ENCODE data around the gene WLS. TPM values are rescaled to one million over a fixed set of nuclear protein-coding genes. Genes with fewer than 3 reads are reported as not detected.

WLS gene
- total and polyA plus RNA-seq, 10 of the 15 experiments (the other 5 are each of a cell fraction or from before 2014, with no cell fraction given): 0.04 to 0.36 TPM; not detected in 8

DNA sequence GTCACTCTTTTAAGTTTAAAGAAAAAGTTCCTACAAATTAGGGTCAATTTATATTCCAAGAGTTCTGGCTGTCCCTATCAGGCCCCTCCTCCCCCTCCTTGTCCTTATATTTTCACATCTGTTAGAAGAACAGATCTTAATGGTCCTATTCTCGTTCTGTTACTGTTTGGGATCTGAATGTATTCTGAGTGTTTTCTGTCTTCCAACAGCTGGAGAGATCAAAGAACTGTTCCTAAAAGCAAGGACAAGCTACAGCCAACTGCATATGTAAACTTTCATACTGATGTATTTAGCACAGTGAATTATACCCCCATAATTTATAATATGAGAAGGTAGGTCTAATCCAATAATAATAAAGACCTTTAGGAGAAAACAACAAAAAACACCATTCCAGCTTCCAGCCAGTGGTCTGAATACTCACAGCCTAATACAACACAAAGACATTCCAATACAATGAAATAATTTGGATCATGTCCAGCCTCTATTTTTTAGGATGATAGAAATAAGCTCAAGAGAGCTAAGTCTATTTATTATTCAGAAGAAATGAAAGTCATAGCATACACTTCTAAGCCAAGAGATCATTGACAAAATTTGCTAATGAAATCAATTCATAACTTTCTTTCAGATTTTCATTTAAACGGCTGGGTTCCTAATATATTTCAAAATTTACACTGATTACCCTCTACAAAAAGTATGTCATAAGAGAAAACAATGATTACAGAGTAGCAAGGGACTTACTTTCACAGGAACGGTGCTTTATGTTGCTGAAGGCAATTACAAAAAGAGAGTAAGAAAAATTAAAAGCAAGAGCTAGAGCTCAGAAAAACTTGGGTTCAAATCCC, 25.3 kb downstream of the WLS start:
- H3K79me2 ChIP-seq (ENCODE audit: control insufficient read depth, insufficient read depth, low read length): no peaks in the 10 kb centered on the region
- no peaks in the 10 kb centered on the region for H3K36me3 ChIP-seq (ENCODE audit: control insufficient read depth in 2 of 2, insufficient read depth in 2 of 2, low read length in 1 of 2)
- BruUV-seq (replicated peaks): no TSS peak
- no peak overlapping the region for H3K4me2 ChIP-seq (ENCODE audit: control insufficient read depth, insufficient read depth)
- no peak overlapping the region for H3K9ac ChIP-seq (ENCODE audit: control insufficient read depth, insufficient read depth, low read length)
- ChIA-PET CTCF (interaction anchor here (1.7 kb wide), 1 partner anchor 81 kb away, joined by 3 read pairs; no protein-coding TSS in a partner anchor), POLR2A (no interaction called here), SMC1A (ENCODE audit: uncharacterized antibody, unreplicated experiment) (no interaction called here), RAD21 (ENCODE audit: unreplicated experiment) (interaction anchor here (0.8 kb wide), 1 partner anchor 46 kb away, joined by 3 read pairs; no protein-coding TSS in a partner anchor)
- no peaks in the 10 kb centered on the region for H3K27me3 ChIP-seq (replicated peaks in 1 of 2; ENCODE audit: control insufficient read depth in 2 of 2, insufficient read depth in 2 of 2, low read length in 1 of 2)
- no peak overlapping the region for H3K27ac ChIP-seq (ENCODE audit: control insufficient read depth, insufficient read depth)
- no peak overlapping the region for H2AFZ ChIP-seq (ENCODE audit: control insufficient read depth, low read depth, low read length)
- intact Hi-C loops (cut with micrococcal nuclease; ENCODE audit: unreplicated experiment) (no loop called here), in situ Hi-C loops (cut with MboI) (no loop called here)
- ATAC-seq: no peak
- no peak for FAIRE-seq
- TF ChIP-seq SMAD5 (IDR thresholded peaks at IDR 0.05; ENCODE audit: low read depth): no peak
- TF ChIP-seq EP300 (IDR thresholded peaks at IDR 0.05; ENCODE audit: borderline replicate concordance in 1 of 2, control insufficient read depth in 1 of 2, low read depth in 2 of 2, low read length in 2 of 2): no peak
- TF ChIP-seq ZNF207 (IDR thresholded peaks at IDR 0.05; ENCODE audit: borderline replicate concordance): no peak
- no peak for TF ChIP-seq POU2F2 (IDR thresholded peaks at IDR 0.05; ENCODE audit: borderline replicate concordance, low read depth, low read length)
- no peak for TF ChIP-seq DPF2 (IDR thresholded peaks at IDR 0.05)
- no peak for TF ChIP-seq HDAC2 (IDR thresholded peaks at IDR 0.05)
- H4K20me1 ChIP-seq (ENCODE audit: control insufficient read depth, insufficient read depth): no peaks in the 10 kb centered on the region
- H3K9me3 ChIP-seq (replicated peaks; ENCODE audit: control insufficient read depth, insufficient read depth, low read length): no peaks in the 10 kb centered on the region
- DNase-seq (ENCODE audit: low read depth, low spot score): no peak
- no peaks in the 10 kb centered on the region for H3K4me1 ChIP-seq (ENCODE audit: control insufficient read depth, insufficient read depth, low read length)
- WGBS (ENCODE audit: insufficient coverage, insufficient replicate concordance, low lambda C conversion rate, missing lambda C conversion rate): 19% methylated on average over 3 of the region's 3 CpGs
- H3K4me3 ChIP-seq: no peak overlapping the region

DNA sequence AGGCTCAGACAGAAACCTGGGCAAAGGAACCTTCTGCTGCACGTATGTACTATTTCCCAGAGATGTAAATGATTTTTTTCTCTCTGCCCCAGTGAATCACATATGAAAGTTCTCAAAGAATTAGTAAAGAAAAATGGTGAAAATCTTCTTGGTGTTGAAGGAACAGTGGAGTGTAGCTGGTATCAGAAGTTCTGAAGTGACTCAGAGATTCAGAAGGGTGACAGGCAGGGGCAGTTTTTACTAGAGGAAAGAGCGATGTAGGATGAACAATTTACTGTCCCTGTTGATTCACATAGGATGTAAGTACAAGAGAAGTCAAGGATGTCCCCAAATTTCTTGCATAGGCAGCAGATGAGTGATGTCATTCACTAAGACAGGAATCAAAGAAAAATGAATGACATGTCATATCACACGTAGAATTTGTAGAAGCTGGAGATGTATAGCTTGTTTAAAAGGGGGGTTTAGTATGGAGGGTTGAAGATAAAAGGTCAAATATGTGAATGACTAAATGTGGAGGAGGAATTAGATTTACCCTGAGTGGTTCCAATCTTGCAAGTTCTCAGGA, 26.4 kb downstream of the WLS start:
- in situ Hi-C loops (cut with MboI) (no loop called here), intact Hi-C loops (cut with micrococcal nuclease; ENCODE audit: unreplicated experiment) (no loop called here)
- H3K4me3 ChIP-seq: no peak overlapping the region
- ChIA-PET CTCF (no interaction called here), POLR2A (no interaction called here), SMC1A (ENCODE audit: uncharacterized antibody, unreplicated experiment) (no interaction called here), RAD21 (ENCODE audit: unreplicated experiment) (interaction anchor here (0.8 kb wide), 1 partner anchor 45 kb away, joined by 3 read pairs; no protein-coding TSS in a partner anchor)
- no peaks in the 10 kb centered on the region for H4K20me1 ChIP-seq (ENCODE audit: control insufficient read depth, insufficient read depth)
- no peaks in the 10 kb centered on the region for H3K27me3 ChIP-seq (replicated peaks in 1 of 2; ENCODE audit: control insufficient read depth in 2 of 2, insufficient read depth in 2 of 2, low read length in 1 of 2)
- no peak overlapping the region for H3K27ac ChIP-seq (ENCODE audit: control insufficient read depth, insufficient read depth)
- no peaks in the 10 kb centered on the region for H3K4me1 ChIP-seq (ENCODE audit: control insufficient read depth, insufficient read depth, low read length)
- H3K9ac ChIP-seq (ENCODE audit: control insufficient read depth, insufficient read depth, low read length): no peak overlapping the region
- H3K79me2 ChIP-seq (ENCODE audit: control insufficient read depth, insufficient read depth, low read length): no peaks in the 10 kb centered on the region
- 1% methylated on average over 3 of the region's 3 CpGs for WGBS (ENCODE audit: insufficient coverage, insufficient replicate concordance, low lambda C conversion rate, missing lambda C conversion rate)
- no peak overlapping the region for H2AFZ ChIP-seq (ENCODE audit: control insufficient read depth, low read depth, low read length)
- BruUV-seq (replicated peaks): no TSS peak
- H3K36me3 ChIP-seq (ENCODE audit: control insufficient read depth in 2 of 2, insufficient read depth in 2 of 2, low read length in 1 of 2): no peaks in the 10 kb centered on the region
- H3K9me3 ChIP-seq (replicated peaks; ENCODE audit: control insufficient read depth, insufficient read depth, low read length): no peaks in the 10 kb centered on the region
- H3K4me2 ChIP-seq (ENCODE audit: control insufficient read depth, insufficient read depth): no peak overlapping the region
- no peak for ATAC-seq
- FAIRE-seq: no peak
- DNase-seq (ENCODE audit: low read depth, low spot score): no peak
- TF ChIP-seq EGR1 (IDR thresholded peaks at IDR 0.05; ENCODE audit: borderline replicate concordance in 1 of 2, low read depth in 2 of 2, low read length in 2 of 2): no peak
- TF ChIP-seq, protein P1, sequence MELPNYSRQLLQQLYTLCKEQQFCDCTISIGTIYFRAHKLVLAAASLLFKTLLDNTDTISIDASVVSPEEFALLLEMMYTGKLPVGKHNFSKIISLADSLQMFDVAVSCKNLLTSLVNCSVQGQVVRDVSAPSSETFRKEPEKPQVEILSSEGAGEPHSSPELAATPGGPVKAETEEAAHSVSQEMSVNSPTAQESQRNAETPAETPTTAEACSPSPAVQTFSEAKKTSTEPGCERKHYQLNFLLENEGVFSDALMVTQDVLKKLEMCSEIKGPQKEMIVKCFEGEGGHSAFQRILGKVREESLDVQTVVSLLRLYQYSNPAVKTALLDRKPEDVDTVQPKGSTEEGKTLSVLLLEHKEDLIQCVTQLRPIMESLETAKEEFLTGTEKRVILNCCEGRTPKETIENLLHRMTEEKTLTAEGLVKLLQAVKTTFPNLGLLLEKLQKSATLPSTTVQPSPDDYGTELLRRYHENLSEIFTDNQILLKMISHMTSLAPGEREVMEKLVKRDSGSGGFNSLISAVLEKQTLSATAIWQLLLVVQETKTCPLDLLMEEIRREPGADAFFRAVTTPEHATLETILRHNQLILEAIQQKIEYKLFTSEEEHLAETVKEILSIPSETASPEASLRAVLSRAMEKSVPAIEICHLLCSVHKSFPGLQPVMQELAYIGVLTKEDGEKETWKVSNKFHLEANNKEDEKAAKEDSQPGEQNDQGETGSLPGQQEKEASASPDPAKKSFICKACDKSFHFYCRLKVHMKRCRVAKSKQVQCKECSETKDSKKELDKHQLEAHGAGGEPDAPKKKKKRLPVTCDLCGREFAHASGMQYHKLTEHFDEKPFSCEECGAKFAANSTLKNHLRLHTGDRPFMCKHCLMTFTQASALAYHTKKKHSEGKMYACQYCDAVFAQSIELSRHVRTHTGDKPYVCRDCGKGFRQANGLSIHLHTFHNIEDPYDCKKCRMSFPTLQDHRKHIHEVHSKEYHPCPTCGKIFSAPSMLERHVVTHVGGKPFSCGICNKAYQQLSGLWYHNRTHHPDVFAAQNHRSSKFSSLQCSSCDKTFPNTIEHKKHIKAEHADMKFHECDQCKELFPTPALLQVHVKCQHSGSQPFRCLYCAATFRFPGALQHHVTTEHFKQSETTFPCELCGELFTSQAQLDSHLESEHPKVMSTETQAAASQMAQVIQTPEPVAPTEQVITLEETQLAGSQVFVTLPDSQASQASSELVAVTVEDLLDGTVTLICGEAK (IDR thresholded peaks at IDR 0.05; ENCODE audit: borderline replicate concordance): no peak
- no peak for TF ChIP-seq SREBF2 (IDR thresholded peaks at IDR 0.05; ENCODE audit: low read length)
- TF ChIP-seq BHLHE40 (IDR thresholded peaks at IDR 0.05; ENCODE audit: borderline replicate concordance in 1 of 2, low read depth in 2 of 2, low read length in 1 of 2): no peak

All from GM12878 (cell line).